DND-41 (cell line): ENCODE measurements around the gene CDC7.

Experiments
- ATAC-seq: fragments of 200-7000 bp; cut with Tn5 transposase; 3 replicates; pipeline ENCODE4 v1.9.1; 2021; ENCODE audit warnings: low read depth; ENCODE audit not compliant: insufficient read depth
- DNase-seq: peaks from one replicate; pipeline ENCODE4 v3.0.0-alpha.2; 2020
- H2AFZ ChIP-seq: 2 replicates; pipeline ENCODE4 v1.6.0; 2012; ENCODE audit warnings: low read depth, low read length
- H3K27ac ChIP-seq: 2 replicates; pipeline ENCODE4 v1.5.1; 2012; ENCODE audit warnings: low read length, inconsistent platforms
- H3K27me3 ChIP-seq: fragments of 200-600 bp; sonication (generic); 2 replicates; pipeline ENCODE4 v1.6.0; 2012; ENCODE audit warnings: low read length, mild to moderate bottlenecking, inconsistent platforms; ENCODE audit not compliant: insufficient read depth, poor library complexity
- H3K36me3 ChIP-seq: 2 replicates; pipeline ENCODE4 v1.5.1; 2012; ENCODE audit warnings: low read length, inconsistent platforms; ENCODE audit not compliant: insufficient read depth
- H3K4me1 ChIP-seq: 2 replicates; pipeline ENCODE4 v1.5.1; 2012; ENCODE audit warnings: mild to moderate bottlenecking, low read length; ENCODE audit not compliant: insufficient read depth
- H3K4me2 ChIP-seq: 2 replicates; pipeline ENCODE4 v1.6.0; 2012; ENCODE audit warnings: mild to moderate bottlenecking, moderate library complexity, low read length, inconsistent platforms; ENCODE audit not compliant: insufficient read depth
- H3K4me3 ChIP-seq, 2 experiments: fragments of 200-600 bp in 1 of 2; shearing (Covaris generic) in 1 of 2; 2 replicates each; pipeline ENCODE4 v1.5.1; 2012 to 2016; ENCODE audit warnings: inconsistent platforms in 2 of 2, low read length in 2 of 2, mild to moderate bottlenecking in 2 of 2, low read depth in 1 of 2, moderate library complexity in 1 of 2
- H3K79me2 ChIP-seq: 2 replicates; pipeline ENCODE4 v1.6.0; 2012; ENCODE audit warnings: low read length, inconsistent platforms; ENCODE audit not compliant: insufficient read depth
- H3K9ac ChIP-seq: 2 replicates; pipeline ENCODE4 v1.6.0; 2012; ENCODE audit warnings: low read depth, mild to moderate bottlenecking, inconsistent platforms, low read length, moderate library complexity
- H3K9me3 ChIP-seq: 2 replicates; pipeline ENCODE4 v1.5.1; 2012; ENCODE audit warnings: low read length, moderate library complexity, mild to moderate bottlenecking, inconsistent platforms; ENCODE audit not compliant: insufficient read depth, severe bottlenecking
- H4K20me1 ChIP-seq: 2 replicates; pipeline ENCODE4 v1.6.0; 2012; ENCODE audit warnings: low read length; ENCODE audit not compliant: insufficient read depth
- EZH2 ChIP-seq: IDR thresholded peaks from 3 replicates; pipeline ENCODE4 v1.6.1; 2012; ENCODE audit warnings: borderline replicate concordance, low read depth, mild to moderate bottlenecking, moderate library complexity, low read length, inconsistent platforms; ENCODE audit not compliant: severe bottlenecking
- TF ChIP-seq, protein P1 (sequence below): IDR thresholded peaks from 2 replicates; pipeline ENCODE4 v1.5.1; 2012; ENCODE audit warnings: borderline replicate concordance, low read length, moderate library complexity, mild to moderate bottlenecking; ENCODE audit not compliant: poor library complexity, severe bottlenecking; ENCODE audit errors: extremely low read depth

The CDC7 gene

DNA sequence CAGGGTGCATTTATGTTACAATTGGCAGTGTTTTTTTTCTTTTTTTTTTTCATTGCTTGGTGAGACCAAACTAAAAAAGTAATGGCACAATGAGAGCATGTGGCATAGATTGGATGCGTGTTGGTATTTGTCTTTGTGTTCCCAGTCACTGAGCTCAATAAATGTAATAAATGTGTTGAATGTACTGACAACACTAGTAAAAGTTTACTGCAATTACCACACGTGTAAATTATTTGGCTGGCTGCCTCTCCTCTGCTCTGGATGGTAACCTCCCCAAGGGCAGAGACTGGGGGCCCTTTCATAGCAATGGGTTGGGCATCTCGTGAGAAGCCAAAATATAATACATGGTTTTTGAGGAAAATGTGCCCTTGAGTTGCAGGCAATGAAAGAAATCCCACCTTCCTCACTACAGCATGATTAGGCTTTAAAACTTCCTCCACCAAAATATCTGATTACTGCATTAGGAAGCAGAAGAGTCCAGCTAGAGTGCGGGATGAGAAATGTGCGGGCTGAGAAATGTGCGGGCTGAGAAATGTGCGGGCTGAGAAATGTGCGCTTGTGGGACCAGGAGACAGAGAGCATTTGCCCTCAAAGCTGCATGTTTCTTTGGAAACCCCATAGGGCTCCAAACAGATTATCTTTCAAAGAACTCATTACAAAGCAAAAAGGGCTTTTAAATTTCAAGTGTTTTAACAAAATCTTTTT is 58.5 kb downstream of the CDC7 start:
- Histone ChIP-seq H3K4me3 (no peak overlapping the region), H3K9me3 (no peaks in the 10 kb centered on the region), H3K4me2 (no peak overlapping the region), H3K79me2 (no peaks in the 10 kb centered on the region), H2AFZ (no peak overlapping the region), H3K4me1 (peaks cover 17% of the 10 kb centered on the region), H3K27me3 (no peaks in the 10 kb centered on the region), H3K36me3 (no peaks in the 10 kb centered on the region), H3K9ac (no peak overlapping the region), H4K20me1 (no peaks in the 10 kb centered on the region), H3K27ac (no peak overlapping the region)
- ATAC-seq = no peak
- TF ChIP-seq, protein P1, sequence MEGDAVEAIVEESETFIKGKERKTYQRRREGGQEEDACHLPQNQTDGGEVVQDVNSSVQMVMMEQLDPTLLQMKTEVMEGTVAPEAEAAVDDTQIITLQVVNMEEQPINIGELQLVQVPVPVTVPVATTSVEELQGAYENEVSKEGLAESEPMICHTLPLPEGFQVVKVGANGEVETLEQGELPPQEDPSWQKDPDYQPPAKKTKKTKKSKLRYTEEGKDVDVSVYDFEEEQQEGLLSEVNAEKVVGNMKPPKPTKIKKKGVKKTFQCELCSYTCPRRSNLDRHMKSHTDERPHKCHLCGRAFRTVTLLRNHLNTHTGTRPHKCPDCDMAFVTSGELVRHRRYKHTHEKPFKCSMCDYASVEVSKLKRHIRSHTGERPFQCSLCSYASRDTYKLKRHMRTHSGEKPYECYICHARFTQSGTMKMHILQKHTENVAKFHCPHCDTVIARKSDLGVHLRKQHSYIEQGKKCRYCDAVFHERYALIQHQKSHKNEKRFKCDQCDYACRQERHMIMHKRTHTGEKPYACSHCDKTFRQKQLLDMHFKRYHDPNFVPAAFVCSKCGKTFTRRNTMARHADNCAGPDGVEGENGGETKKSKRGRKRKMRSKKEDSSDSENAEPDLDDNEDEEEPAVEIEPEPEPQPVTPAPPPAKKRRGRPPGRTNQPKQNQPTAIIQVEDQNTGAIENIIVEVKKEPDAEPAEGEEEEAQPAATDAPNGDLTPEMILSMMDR = no peak
- no peak for TF ChIP-seq EZH2
- no peak for DNase-seq

DNA sequence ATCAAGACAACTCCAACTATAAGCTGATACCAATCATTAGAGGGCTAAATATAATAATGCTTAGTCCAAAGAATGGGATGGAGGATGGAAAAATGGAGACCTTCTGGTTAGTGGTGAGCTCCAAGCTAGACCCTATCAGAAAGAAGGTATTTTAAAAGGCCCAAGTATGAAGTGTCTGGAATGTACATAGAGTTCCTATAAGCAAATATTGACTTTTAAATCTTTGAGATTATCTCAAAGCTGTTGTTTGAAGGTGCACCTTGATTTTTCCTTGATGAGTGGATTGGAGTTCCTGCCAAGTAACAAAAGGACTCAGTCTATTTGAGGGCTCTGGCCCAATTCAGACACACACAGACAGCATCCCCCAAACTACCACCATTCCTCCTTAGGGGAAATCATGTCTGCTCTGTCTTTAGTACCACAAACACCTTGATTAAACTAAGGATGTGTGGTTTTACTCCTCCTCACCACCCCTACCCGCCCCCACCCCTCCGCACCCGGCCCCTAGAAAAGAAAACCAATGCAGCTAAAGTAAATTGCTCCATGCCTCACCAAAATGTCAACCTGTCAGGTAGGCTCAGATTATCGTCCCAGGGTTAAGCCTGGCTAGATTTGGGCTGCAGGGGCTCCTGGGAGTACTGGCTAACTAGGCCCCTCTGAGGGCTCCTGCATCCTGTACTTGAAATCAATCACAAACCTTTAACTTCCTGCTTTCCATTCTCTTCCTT is 59.4 kb downstream of the CDC7 start:
- Histone ChIP-seq H3K36me3 (no peaks in the 10 kb centered on the region), H3K27me3 (no peaks in the 10 kb centered on the region), H3K9me3 (no peaks in the 10 kb centered on the region), H3K27ac (no peak overlapping the region), H3K4me2 (no peak overlapping the region), H2AFZ (no peak overlapping the region), H3K79me2 (no peaks in the 10 kb centered on the region), H3K4me3 (no peak overlapping the region), H3K4me1 (peaks cover 17% of the 10 kb centered on the region), H3K9ac (no peak overlapping the region), H4K20me1 (no peaks in the 10 kb centered on the region)
- peak; percentile 12 for DNase-seq
- peak; percentile 69 for ATAC-seq
- no peak for TF ChIP-seq EZH2
- TF ChIP-seq, protein P1 = no peak

DNA sequence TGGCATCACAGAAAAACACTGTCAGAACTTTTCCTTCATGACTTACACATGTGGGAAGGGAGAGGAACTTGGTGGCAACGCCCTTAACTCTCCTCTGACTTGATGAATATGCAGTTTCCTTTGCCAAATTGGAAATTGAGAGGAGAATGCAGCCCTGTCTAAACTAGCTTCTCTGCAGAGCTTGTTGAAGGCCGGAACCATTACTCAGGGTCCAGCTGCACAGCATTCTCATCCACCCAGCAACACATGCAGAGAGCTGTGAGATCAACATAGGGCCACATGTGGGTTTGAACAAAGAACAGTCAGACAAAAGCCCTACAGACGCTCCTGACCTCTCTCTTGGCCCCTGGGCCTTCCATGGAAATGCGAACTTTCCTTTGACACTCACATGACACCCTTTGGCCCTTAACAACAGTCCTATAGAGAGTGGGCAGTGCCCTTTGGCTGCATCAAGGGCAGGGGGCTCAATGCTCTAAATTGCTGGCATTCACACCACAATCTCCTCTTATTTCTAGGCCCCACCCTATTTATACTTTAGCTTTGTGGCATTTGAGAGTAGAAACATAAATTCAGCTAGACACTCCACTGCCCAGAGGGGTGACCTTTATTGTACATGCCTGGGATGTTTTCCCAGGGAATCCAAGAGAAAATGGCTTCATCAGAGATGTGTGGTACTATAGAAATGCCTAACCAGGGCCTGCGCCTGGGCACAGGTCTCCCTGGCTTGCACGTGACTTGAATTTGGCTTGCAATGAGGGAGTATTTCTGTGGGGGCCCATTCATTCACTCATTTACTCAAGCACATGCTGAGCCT is 64.4 kb downstream of the CDC7 start:
- no peak for DNase-seq
- H2AFZ ChIP-seq = no peak overlapping the region

More for the DNA sequence above, 64.4 kb downstream of the CDC7 start:
- Histone ChIP-seq H3K4me2 (no peak overlapping the region), H3K27me3 (no peaks in the 10 kb centered on the region), H3K36me3 (no peaks in the 10 kb centered on the region), H3K4me3 (no peak overlapping the region), H3K4me1 (peaks cover 5% of the 10 kb centered on the region), H4K20me1 (no peaks in the 10 kb centered on the region), H3K79me2 (no peaks in the 10 kb centered on the region), H3K9ac (no peak overlapping the region), H3K9me3 (no peaks in the 10 kb centered on the region), H3K27ac (no peak overlapping the region)
- ATAC-seq = no peak
- TF ChIP-seq, protein P1 = no peak
- TF ChIP-seq EZH2 = no peak
